Measurements from ENCODE around the gene ATP6V1F. TPM values are rescaled to one million over a fixed set of nuclear protein-coding genes. Genes with fewer than 3 reads are reported as not detected.

Gene ATP6V1F
- total RNA-seq (10 to 100 TPM; 78.3 to 95.5 (median 84.5) TPM), polyA plus RNA-seq (100 to 1,000 TPM; 205 to 285 (median 262) TPM)
- long read RNA-seq, donor 1, transcript ATP6V1F-201 (2 exons, 704 nt): major isoform, 154 of 155 reads
- long read RNA-seq, donor 1, partial matches to known transcripts: 0 of 155 reads
- long read RNA-seq, donor 1, other reads (novel, unspliced or antisense): 0 of 155 reads
- long read RNA-seq, donor 2, transcript ATP6V1F-201 (2 exons, 704 nt): major isoform, 114 of 114 reads
- long read RNA-seq, donor 2, partial matches to known transcripts: 0 of 114 reads
- long read RNA-seq, donor 2, other reads (novel, unspliced or antisense): 0 of 114 reads

GRCh38 chr7:128862571-128863432, at the start of gene ATP6V1F:
ATP6V1F (plus strand) TSS chr7:128862856; CDS start chr7:128862905, 49 bp downstream.
- Histone ChIP-seq H3K36me3 (peaks cover 0 to 26% (median 14%) of the 10 kb centered on the region in 6 donors), H3K9me3 (no peaks in the 10 kb centered on the region), H3K4me3 (peak within 1 kb of the TSS; percentile 69 to 92 (median 79)), H3K27ac (peak within 1 kb of the TSS; percentile 68 to 90 (median 84)), H3K4me1 (peaks cover 8 to 51% (median 28%) of the 10 kb centered on the region in 6 donors), H3K27me3 (replicated peaks in 1 of 7) (no peaks in the 10 kb centered on the region)
- WGBS, 5 donors: 0 to 1% (median 0%) methylated on average over 37 to 65 of the region's 65 CpGs
- TF ChIP-seq POLR2A (IDR thresholded peaks at IDR 0.05) (no peak), POLR2AphosphoS5 (IDR thresholded peaks at IDR 0.05) (peak; percentile 92 to 96 (median 94)), CTCF (IDR thresholded peaks at IDR 0.05 in 8 of 11, conservative IDR thresholded peaks at IDR 0.05 in 3 of 11) (peak in 2 of 11 experiments; percentile 6 to 29)
- peak; percentile 99 for DNase-seq
- intact Hi-C loops (cut with DNase I; ENCODE audit: low total_unique reads): no loop called here

GRCh38 chr7:128814499-128814898, 48.2 kb upstream of the ATP6V1F start:
- H3K9me3 ChIP-seq: no peaks in the 10 kb centered on the region
- H3K4me3 ChIP-seq: no peak overlapping the region
- no peak for DNase-seq
- H3K27me3 ChIP-seq (replicated peaks in 1 of 7): no peaks in the 10 kb centered on the region
- no peaks in the 10 kb centered on the region for H3K36me3 ChIP-seq
- no peak for TF ChIP-seq POLR2AphosphoS5 (IDR thresholded peaks at IDR 0.05)
- no peak for TF ChIP-seq POLR2A (IDR thresholded peaks at IDR 0.05)
- TF ChIP-seq CTCF (IDR thresholded peaks at IDR 0.05 in 8 of 11, conservative IDR thresholded peaks at IDR 0.05 in 3 of 11): no peak
- peaks cover 0 to 13% (median 4%) of the 10 kb centered on the region in 6 donors for H3K4me1 ChIP-seq
- no peak overlapping the region for H3K27ac ChIP-seq
- intact Hi-C loops (cut with DNase I; ENCODE audit: low total_unique reads): no loop called here
- 83 to 96% (median 87%) methylated on average over 6 of the region's 6 CpGs for WGBS, 5 donors

- Histone ChIP-seq H3K9me3 (no peaks in the 10 kb centered on the region), H3K4me3 (no peak overlapping the region), H3K4me1 (peaks cover 0 to 13% (median 4%) of the 10 kb centered on the region in 6 donors), H3K27me3 (replicated peaks in 1 of 7) (no peaks in the 10 kb centered on the region), H3K36me3 (no peaks in the 10 kb centered on the region), H3K27ac (no peak overlapping the region)
- 80 to 91% (median 80%) methylated on average over 7 of the region's 7 CpGs for WGBS, 5 donors
- intact Hi-C loops (cut with DNase I; ENCODE audit: low total_unique reads): no loop called here
- no peak for TF ChIP-seq POLR2A (IDR thresholded peaks at IDR 0.05)
- no peak for TF ChIP-seq CTCF (IDR thresholded peaks at IDR 0.05 in 8 of 11, conservative IDR thresholded peaks at IDR 0.05 in 3 of 11)
- no peak for TF ChIP-seq POLR2AphosphoS5 (IDR thresholded peaks at IDR 0.05)
- DNase-seq: no peak
Observed at GRCh38 chr7:128815289-128815942, 47.2 kb upstream of the ATP6V1F start.

Measured in spleen (tissue), 13 donors.